ENCODE measurements around the gene LGALS4.
"Not testable (repeated sequence)": the region's sequence is repeated elsewhere in the genome, so short reads cannot be mapped to it uniquely, and the experiment has no call there.

LGALS4 gene

DNA sequence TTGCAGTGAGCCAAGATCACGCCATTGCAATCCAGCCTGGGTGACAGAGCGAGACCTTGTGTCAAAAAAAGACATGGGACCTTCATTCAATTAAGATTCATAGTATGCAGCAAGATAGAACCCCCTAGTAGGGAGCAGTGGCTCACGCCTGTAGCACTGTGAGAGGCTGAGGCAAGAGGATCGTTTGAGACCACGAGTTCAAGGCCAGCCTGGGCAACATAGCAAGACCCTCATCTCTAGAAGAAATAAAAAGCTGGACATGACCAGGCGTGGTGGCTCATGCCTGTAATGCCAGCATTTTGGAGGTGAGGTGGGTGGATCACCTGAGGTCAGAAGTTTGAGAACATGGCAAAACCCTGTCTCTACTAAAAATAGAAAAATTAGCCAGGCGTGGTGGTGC is 32.3 kb downstream of the LGALS4 start:
- TF ChIP-seq, protein P1, sequence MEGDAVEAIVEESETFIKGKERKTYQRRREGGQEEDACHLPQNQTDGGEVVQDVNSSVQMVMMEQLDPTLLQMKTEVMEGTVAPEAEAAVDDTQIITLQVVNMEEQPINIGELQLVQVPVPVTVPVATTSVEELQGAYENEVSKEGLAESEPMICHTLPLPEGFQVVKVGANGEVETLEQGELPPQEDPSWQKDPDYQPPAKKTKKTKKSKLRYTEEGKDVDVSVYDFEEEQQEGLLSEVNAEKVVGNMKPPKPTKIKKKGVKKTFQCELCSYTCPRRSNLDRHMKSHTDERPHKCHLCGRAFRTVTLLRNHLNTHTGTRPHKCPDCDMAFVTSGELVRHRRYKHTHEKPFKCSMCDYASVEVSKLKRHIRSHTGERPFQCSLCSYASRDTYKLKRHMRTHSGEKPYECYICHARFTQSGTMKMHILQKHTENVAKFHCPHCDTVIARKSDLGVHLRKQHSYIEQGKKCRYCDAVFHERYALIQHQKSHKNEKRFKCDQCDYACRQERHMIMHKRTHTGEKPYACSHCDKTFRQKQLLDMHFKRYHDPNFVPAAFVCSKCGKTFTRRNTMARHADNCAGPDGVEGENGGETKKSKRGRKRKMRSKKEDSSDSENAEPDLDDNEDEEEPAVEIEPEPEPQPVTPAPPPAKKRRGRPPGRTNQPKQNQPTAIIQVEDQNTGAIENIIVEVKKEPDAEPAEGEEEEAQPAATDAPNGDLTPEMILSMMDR (IDR thresholded peaks at IDR 0.05; ENCODE audit: control insufficient read depth, extremely low read depth, insufficient read depth): no peak
- no peak for DNase-seq (ENCODE audit: low read depth)
- H3K4me3 ChIP-seq (ENCODE audit: low read depth, low read length): no peak overlapping the region

DNA sequence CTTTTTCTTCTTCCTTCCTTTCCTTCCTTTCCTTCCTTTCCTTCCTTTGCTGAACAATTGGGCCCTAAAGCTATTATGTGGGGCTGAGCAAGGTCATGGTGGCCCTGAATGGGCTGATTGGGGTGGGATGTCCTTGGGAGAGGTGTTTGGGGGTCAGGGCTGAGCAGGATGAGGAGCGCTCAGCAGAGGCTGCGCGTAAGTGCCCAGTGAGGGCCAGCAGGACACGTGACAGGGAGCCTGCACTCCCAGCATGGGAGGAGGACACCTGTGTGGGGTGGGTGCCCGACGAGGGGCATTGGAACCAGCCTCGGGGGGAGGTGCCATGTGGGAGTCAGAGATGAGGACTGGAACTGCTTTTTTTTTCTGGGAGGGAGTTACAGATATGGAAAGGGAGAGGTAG is 34.0 kb downstream of the LGALS4 start:
- TF ChIP-seq, protein P1 (IDR thresholded peaks at IDR 0.05; ENCODE audit: control insufficient read depth, extremely low read depth, insufficient read depth): no peak
- no peak overlapping the region for H3K4me3 ChIP-seq (ENCODE audit: low read depth, low read length)
- no peak for DNase-seq (ENCODE audit: low read depth)

DNA sequence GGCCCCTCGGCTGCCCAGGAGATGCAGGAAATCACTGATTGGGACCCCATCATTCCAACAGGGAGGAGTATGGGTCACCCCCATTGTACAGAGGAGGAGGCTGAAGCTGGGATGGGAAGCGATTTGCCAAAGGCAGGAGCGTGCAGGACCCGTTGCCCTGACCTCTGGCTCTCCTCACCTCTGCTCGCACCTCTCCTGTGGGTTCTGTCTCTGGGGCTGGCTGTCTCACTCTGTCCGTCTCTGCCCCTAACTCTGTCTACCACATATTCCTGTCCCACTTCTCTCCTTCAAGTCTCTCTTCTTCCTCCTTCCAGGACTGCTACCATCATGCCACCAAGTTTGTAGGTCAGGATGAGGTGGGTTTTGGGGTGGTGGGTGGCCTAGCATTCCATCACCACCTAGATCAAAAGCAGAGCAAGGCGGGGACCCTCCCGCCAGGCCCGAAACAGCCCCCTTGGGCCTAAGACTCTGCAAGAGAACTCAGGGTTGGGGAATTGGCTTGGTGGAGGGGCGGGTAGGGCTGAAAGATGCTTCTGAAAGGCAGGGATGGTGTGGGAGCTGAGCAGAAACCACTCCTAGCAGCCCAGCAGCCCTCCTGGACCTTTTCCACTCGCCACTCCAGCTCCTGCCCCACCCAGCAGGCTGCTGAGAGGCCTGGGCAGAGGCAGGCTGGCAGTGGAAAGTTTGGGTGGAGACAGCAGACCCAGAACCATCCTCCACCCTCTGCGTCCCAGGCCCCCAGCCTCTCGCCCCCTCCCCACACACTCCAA is 38.4 kb downstream of the LGALS4 start:
- DNase-seq (ENCODE audit: low read depth): no peak
- TF ChIP-seq, protein P1 (IDR thresholded peaks at IDR 0.05; ENCODE audit: control insufficient read depth, extremely low read depth, insufficient read depth): no peak
- no peak overlapping the region for H3K4me3 ChIP-seq (ENCODE audit: low read depth, low read length)

DNA sequence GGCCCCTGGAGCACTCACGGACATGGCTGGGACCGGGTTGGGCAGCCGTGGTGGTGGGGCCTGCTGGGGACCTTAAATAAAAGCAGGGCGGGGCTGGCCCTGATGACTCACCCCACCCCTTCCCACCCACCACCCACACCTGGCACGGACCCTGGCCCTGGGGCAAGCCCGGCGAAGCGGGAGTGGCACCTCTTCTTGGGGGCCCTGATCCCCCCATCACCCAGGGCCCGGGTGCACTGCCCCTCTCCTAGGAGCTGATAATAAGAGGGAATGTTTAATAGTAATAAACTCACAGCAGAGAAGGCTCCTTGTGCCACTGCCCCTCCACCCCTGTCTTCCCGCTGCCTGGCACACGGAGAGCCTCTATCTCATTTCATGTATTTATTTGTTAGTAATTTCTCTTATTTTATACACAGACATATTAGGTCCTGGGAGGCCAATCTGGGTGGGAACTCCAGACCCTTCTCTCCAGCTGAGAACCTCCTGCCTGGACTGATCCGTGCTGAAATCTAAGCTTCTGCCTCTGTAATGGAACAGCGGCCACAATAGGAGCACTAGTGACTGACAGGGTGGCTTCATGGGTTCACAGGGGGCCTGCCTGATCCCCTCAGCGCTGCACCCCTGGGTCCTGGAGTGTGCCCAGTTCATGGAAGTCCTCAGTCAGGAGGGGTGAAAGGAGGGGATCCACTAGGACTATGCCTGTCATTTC is 39.1 kb downstream of the LGALS4 start, which contains the start of gene LGALS7:
Gene LGALS7, minus strand, starts transcription at position 49 of the 709 bp plus-strand sequence. Its CDS starts 25 bp downstream, at position 24.
- DNase-seq (ENCODE audit: low read depth): no peak
- TF ChIP-seq, protein P1 (IDR thresholded peaks at IDR 0.05; ENCODE audit: control insufficient read depth, extremely low read depth, insufficient read depth): no peak
- no peak within 1 kb of the TSS for H3K4me3 ChIP-seq (ENCODE audit: low read depth, low read length)

DNA sequence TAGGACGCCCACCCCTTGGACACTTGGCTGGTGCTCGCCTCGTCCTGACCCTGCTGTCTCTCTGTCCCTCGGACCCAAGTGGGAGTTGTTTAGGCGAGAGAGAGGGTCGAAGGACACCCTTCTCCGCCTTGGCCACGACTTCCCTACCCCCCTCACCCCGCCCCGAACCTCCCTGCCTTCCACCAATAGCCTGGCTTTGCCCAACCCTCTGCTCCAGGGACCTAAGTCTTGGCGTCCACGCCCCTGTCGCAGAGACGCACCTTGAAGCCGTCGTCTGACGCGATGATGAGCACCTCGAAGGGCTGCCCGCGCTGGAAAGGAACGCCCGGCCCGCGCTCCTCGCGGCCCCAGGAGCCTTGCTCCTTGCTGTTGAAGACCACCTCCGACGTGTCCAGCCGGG is 41.2 kb downstream of the LGALS4 start:
- not testable (repeated sequence) for DNase-seq (ENCODE audit: low read depth); H3K4me3 ChIP-seq (ENCODE audit: low read depth, low read length)

DNA sequence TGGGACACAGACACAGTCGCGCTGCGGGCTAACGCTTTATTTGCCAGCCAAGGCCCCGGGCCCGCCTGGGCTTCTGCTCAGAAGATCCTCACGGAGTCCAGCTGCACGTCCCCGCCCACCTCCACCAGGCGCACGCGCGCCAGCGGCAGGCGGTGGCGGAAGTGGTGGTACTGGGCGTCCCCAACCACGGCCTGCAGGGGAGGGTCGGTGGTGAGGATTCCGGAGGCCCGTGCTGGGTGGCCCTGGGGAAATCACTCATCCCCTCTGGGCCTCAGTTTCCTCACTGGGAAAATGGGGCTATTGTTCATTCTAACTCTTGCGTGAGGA is 41.8 kb downstream of the LGALS4 start:
- not testable (repeated sequence) for H3K4me3 ChIP-seq (ENCODE audit: low read depth, low read length); DNase-seq (ENCODE audit: low read depth)

DNA sequence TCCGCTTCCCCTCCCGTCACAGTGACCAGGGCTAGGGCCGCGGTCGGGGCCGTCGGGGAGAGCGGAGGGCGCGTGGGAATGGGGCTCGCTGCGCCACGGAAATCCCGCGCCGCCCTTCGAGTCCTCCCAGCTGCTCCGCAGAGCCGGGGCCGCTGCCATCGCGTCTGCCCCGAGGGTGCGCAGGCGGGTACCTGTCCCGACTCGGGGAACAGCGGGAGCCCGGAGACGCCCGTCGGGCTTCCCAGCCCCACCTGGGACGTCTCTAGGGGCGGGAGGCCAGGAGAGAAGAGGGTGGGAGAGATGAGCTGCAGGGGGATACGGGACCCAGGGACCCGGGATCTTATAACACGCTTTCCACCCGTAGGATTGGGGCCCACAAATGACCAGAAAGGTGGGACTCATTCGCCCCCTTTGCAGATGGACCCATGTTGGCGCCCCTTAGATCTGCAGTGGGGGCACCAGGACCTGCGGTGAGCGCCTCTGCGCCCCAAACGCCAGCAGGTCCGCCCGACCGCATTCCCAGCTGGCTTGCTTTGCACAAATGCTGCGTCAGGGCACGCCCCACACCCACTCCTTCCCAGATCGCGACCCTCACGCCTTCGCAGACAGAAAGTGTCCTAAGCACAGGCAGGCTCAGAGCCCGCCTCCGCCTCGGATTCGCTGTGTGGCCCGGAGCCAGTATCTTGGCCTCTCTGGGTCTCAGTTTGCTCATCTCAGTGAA is 42.4 kb downstream of the LGALS4 start:
- not testable (repeated sequence) for DNase-seq (ENCODE audit: low read depth); H3K4me3 ChIP-seq (ENCODE audit: low read depth, low read length)

DNA sequence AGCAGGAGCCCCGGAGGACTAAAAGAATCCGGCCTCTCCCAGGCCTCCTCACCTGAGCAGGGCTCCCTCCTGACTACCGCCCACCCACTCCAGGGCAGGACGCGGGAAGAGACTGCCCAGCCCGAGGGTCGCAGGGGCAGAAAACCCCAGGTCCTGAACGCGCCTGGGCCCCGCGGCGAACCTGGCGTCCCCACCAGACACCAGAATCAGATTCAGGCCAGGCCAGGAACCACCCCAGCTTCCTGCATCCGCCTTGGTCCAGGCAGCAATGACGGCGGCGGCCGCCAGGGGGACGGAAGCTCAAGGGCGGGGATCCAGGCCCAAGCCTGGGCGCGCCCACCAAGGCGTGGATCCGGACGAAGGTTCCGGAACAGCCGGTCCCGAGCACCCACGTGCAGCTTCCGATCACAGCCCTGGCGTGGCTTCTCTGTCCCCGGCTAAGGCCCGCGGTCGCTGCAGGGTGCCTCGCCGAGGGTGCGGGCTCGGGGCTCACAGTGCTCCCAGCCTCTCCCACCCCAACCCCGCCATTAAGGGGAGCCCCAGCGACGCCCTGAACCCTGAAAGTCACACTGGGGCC is 43.0 kb downstream of the LGALS4 start:
- no peak for DNase-seq (ENCODE audit: low read depth)
- no peak overlapping the region for H3K4me3 ChIP-seq (ENCODE audit: low read depth, low read length)
- TF ChIP-seq, protein P1 (IDR thresholded peaks at IDR 0.05; ENCODE audit: control insufficient read depth, extremely low read depth, insufficient read depth): peak; percentile 39

Data from LNCaP clone FGC (cell line).